Duodenal mucosa (tissue), 2 donors: ENCODE data around the gene PRKCZ.
A peak's percentile ranks its signal among the peaks of the same experiment; 100 is the strongest.

ENCODE experiments used
- H3K27ac ChIP-seq: one replicate; pipeline ENCODE4 v1.7.0; 2013; ENCODE audit warnings: low read depth, low read length
- H3K27me3 ChIP-seq, 2 donors: one replicate each; pipeline ENCODE4 v1.7.0; 2013; ENCODE audit warnings: low read length in 2 of 2, control low read depth in 1 of 2; ENCODE audit not compliant: insufficient read depth in 2 of 2, control insufficient read depth in 1 of 2
- H3K36me3 ChIP-seq, 2 donors: one replicate each; pipeline ENCODE4 v1.7.0; 2013; ENCODE audit warnings: low read length in 2 of 2, control low read depth in 1 of 2; ENCODE audit not compliant: insufficient read depth in 2 of 2, control insufficient read depth in 1 of 2
- H3K4me1 ChIP-seq, 2 donors: one replicate each; pipeline ENCODE4 v1.7.0; 2013; ENCODE audit warnings: low read length in 2 of 2, control low read depth in 1 of 2; ENCODE audit not compliant: insufficient read depth in 2 of 2, control insufficient read depth in 1 of 2
- H3K4me3 ChIP-seq, 2 donors: one replicate each; pipeline ENCODE4 v1.7.0; 2013; ENCODE audit warnings: low read length in 2 of 2, low read depth in 1 of 2
- H3K9ac ChIP-seq, 2 donors: one replicate each; pipeline ENCODE4 v1.7.0; 2013; ENCODE audit warnings: low read length in 2 of 2, low read depth in 1 of 2
- H3K9me3 ChIP-seq, 2 donors: one replicate each; pipeline ENCODE4 v1.7.0; 2013; ENCODE audit warnings: low read length in 2 of 2, control low read depth in 1 of 2; ENCODE audit not compliant: control insufficient read depth in 1 of 2

The PRKCZ gene

GRCh38 chr1:2227346-2228156, 177.3 kb downstream of the PRKCZ start:
- H3K9ac ChIP-seq, result peak overlapping the region; percentile 65 to 84
- H3K27me3 ChIP-seq, result no peaks in the 10 kb centered on the region
- peak overlapping the region; percentile 93 for H3K27ac ChIP-seq
- no peaks in the 10 kb centered on the region for H3K9me3 ChIP-seq
- H3K4me1 ChIP-seq, result peaks cover 25 to 45% of the 10 kb centered on the region in 2 donors
- peak overlapping the region; percentile 58 to 77 for H3K4me3 ChIP-seq
- H3K36me3 ChIP-seq, result no peaks in the 10 kb centered on the region

DNA sequence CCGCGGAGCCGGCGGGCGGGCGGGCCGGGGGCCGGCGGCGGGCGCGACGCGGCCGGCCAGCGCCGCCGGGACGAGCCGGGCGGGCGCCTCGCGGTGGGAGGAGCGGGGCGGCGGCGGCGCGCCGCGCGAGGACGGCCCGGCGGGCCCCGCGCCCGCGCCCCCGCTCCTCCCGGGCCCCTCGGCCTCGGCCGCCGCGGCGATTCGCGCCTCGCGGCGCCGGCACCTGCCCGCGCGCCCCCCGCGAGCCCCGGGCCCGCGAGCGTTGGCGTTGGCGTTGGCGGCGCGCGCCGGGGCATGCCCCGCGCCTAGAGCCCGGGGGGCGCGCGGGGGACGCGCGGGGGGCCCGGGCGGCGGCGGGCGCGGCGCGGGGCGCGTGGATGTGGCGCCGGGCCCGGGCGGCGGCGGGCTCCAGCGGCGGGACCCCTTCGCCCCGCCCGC, 178.0 kb downstream of the PRKCZ start, which contains the start of gene SKI:
TSS of gene SKI (plus strand) at position 163 of the 438 bp plus-strand sequence. CDS start 448 bp downstream, outside the sequence.
- Histone ChIP-seq H3K36me3 (no peaks in the 10 kb centered on the region), H3K9me3 (no peaks in the 10 kb centered on the region), H3K27ac (peak within 1 kb of the TSS; percentile 93), H3K9ac (peak within 1 kb of the TSS; percentile 74 to 95), H3K4me1 (peaks cover 31 to 51% of the 10 kb centered on the region in 2 donors), H3K27me3 (no peaks in the 10 kb centered on the region), H3K4me3 (peak within 1 kb of the TSS; percentile 83 to 86)

- H3K27ac ChIP-seq, result peak overlapping the region; percentile 70
- H3K4me1 ChIP-seq, result peaks cover 36 to 56% of the 10 kb centered on the region in 2 donors
- H3K9ac ChIP-seq, result peak overlapping the region; percentile 74 to 95
- peak overlapping the region; percentile 83 to 86 for H3K4me3 ChIP-seq
- no peaks in the 10 kb centered on the region for H3K36me3 ChIP-seq
- no peaks in the 10 kb centered on the region for H3K9me3 ChIP-seq
- H3K27me3 ChIP-seq, result no peaks in the 10 kb centered on the region
Measured at GRCh38 chr1:2228694-2229036, 178.5 kb downstream of the PRKCZ start.

DNA sequence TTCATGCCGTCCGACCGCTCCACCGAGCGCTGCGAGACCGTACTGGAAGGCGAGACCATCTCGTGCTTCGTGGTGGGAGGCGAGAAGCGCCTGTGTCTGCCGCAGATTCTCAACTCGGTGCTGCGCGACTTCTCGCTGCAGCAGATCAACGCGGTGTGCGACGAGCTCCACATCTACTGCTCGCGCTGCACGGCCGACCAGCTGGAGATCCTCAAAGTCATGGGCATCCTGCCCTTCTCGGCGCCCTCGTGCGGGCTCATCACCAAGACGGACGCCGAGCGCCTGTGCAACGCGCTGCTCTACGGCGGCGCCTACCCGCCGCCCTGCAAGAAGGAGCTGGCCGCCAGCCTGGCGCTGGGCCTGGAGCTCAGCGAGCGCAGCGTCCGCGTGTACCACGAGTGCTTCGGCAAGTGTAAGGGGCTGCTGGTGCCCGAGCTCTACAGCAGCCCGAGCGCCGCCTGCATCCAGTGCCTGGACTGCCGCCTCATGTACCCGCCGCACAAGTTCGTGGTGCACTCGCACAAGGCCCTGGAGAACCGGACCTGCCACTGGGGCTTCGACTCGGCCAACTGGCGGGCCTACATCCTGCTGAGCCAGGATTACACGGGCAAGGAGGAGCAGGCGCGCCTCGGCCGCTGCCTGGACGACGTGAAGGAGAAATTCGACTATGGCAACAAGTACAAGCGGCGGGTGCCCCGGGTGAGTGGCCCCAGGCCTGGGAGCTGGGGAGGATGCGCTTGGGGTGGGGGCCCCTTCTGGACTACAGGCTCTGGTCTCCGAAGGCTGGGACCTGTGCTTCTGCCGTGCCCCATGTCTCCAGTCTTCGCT, 179.0 kb downstream of the PRKCZ start:
- H3K36me3 ChIP-seq, result no peaks in the 10 kb centered on the region
- H3K27me3 ChIP-seq, result no peaks in the 10 kb centered on the region
- peak overlapping the region; percentile 83 to 86 for H3K4me3 ChIP-seq
- peaks cover 42 to 62% of the 10 kb centered on the region in 2 donors for H3K4me1 ChIP-seq
- peak overlapping the region; percentile 74 to 95 for H3K9ac ChIP-seq
- H3K27ac ChIP-seq, result peak overlapping the region; percentile 70
- H3K9me3 ChIP-seq, result no peaks in the 10 kb centered on the region

DNA sequence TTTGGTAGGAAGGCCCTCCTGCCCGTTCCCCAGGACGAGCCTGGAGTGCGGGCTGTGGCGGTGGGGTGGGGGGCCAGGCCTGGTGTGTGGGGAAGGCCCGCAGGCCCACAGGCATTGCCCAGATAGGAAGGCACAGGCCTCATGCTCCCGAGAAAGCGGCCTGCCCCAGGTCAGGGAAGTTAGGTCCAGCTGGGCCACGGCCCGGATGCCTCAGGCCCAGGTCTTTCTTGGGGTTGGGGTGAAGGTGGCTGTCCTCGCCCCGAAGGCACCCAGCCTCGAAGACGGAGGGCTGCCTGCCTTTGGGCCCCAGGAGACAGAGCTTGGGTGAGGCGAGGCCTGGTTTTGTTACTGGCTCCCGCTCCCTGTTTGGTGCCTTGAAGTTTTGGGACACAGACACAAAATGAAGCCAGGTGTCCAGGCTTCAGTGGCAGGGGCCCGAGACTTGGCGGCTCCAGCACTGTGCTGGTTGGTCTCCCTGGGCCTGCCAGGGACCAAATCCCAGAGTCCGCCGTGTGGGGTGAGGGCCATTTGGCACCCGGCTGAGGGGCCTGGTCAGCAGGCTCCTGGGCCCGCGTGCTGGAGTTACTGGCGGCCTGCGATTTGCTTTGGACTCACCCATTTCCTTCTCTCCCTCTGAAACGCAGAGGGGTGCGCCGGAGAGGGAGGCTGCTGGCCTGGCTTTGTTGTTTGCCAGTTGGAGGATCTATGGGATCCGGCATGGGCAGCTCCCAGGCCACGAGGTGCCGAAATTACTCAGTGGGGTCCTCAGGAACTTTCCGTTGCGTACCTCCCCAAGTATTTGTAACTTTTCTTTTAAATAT, 179.9 kb downstream of the PRKCZ start:
- peaks cover 49 to 66% of the 10 kb centered on the region in 2 donors for H3K4me1 ChIP-seq
- peak overlapping the region; percentile 70 for H3K27ac ChIP-seq
- H3K36me3 ChIP-seq, result no peaks in the 10 kb centered on the region
- H3K27me3 ChIP-seq, result no peaks in the 10 kb centered on the region
- peak overlapping the region; percentile 83 to 86 for H3K4me3 ChIP-seq
- no peaks in the 10 kb centered on the region for H3K9me3 ChIP-seq
- H3K9ac ChIP-seq, result peak overlapping the region; percentile 74 to 95

GRCh38 chr1:2230781-2231531, 180.7 kb downstream of the PRKCZ start:
- Histone ChIP-seq H3K36me3 (no peaks in the 10 kb centered on the region), H3K4me1 (peaks cover 56 to 74% of the 10 kb centered on the region in 2 donors), H3K27ac (peak overlapping the region; percentile 57), H3K9me3 (no peaks in the 10 kb centered on the region), H3K27me3 (no peaks in the 10 kb centered on the region), H3K4me3 (peak overlapping the region; percentile 83 to 86), H3K9ac (peak overlapping the region; percentile 74 to 95)

DNA sequence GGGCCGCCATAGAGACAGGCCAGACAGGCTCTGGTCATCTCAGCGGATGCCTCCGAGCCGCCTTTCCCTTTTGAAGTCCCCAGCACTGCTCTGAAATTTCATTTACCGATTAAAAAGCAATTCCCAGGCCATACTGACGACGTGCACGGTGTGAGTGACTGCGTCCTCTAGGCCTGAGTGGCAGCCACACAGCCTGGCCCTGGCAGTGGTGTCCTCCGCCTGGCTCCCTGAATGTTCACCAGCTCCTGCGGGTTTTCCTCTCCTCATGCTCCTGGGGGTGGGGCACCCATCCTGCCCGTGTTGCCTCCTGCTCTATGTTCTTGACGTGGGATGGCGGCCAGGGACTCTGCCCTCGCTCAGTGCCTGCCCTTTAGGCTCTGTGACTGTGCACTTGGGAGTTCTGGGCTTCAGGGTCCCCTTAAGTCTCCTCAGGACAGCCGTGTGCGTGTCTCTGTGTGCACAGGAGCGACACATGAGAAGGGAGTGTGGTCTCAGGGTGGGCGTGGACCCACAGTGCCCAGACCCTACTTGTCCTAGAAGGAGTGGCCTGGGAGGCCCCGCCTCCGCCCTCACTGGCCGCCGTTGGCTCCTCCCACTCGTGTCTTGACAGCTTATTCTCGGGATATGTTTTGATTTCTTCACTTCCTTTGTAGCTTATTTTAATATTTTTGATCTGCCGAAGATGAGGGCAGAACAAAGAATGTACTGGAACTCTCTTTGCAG, 181.5 kb downstream of the PRKCZ start:
- Histone ChIP-seq H3K9ac (peak overlapping the region; percentile 74 to 95), H3K27me3 (no peaks in the 10 kb centered on the region), H3K36me3 (no peaks in the 10 kb centered on the region), H3K9me3 (no peaks in the 10 kb centered on the region), H3K4me3 (peak overlapping the region; percentile 83 to 86), H3K27ac (peak overlapping the region; percentile 57), H3K4me1 (peaks cover 60 to 73% of the 10 kb centered on the region in 2 donors)

DNA sequence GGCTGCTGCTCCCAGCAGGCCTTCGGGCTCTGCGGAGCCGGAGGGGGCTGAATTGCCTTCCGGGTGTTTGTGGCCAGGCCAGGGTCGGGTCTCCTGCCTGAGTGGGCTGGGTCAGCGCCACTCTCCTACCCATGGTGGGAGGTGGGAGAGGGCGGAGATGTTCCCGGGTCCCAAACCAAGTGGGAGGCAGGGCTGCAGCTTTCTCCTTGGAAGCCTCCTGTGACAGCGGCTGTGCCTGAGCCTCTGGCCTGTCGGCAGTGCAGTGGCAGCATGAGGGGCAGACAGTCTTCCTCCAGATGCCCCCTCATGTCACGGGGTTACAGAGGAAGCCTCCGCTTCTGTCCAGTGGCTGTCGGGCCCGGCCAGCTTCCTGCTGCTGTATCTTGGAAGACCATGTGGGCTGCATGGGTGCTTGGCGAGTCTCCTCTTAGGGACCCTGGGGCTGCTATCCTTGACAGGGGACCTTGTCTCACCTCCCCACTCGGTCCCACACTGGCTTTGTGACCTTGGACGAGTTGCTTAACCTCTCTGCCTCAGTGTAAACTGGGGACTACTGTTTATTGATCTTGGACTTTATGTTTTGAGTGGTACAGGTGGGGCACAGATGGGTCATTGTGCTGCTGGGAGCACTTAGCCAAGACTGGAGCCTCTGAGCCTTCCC, 182.2 kb downstream of the PRKCZ start:
- H3K4me1 ChIP-seq, result peaks cover 67 to 77% of the 10 kb centered on the region in 2 donors
- no peaks in the 10 kb centered on the region for H3K36me3 ChIP-seq
- H3K4me3 ChIP-seq, result peak overlapping the region; percentile 83 to 86
- H3K9ac ChIP-seq, result peak overlapping the region; percentile 74 to 95
- peak overlapping the region; percentile 57 for H3K27ac ChIP-seq
- no peaks in the 10 kb centered on the region for H3K9me3 ChIP-seq
- no peaks in the 10 kb centered on the region for H3K27me3 ChIP-seq
